Stromal cell of bone marrow (primary cell): ENCODE measurements around the gene NHERF1.

Experiments
- DNase-seq: peaks from one replicate; pipeline ENCODE4 v3.0.0-alpha.2; 2012; ENCODE audit warnings: low read depth

The NHERF1 gene

GRCh38 chr17:74808714-74809430 is 60.4 kb downstream of the NHERF1 start:
- DNase-seq, result no peak

- DNase-seq, result no peak
Measured at GRCh38 chr17:74810699-74811485, 62.5 kb downstream of the NHERF1 start.

DNA sequence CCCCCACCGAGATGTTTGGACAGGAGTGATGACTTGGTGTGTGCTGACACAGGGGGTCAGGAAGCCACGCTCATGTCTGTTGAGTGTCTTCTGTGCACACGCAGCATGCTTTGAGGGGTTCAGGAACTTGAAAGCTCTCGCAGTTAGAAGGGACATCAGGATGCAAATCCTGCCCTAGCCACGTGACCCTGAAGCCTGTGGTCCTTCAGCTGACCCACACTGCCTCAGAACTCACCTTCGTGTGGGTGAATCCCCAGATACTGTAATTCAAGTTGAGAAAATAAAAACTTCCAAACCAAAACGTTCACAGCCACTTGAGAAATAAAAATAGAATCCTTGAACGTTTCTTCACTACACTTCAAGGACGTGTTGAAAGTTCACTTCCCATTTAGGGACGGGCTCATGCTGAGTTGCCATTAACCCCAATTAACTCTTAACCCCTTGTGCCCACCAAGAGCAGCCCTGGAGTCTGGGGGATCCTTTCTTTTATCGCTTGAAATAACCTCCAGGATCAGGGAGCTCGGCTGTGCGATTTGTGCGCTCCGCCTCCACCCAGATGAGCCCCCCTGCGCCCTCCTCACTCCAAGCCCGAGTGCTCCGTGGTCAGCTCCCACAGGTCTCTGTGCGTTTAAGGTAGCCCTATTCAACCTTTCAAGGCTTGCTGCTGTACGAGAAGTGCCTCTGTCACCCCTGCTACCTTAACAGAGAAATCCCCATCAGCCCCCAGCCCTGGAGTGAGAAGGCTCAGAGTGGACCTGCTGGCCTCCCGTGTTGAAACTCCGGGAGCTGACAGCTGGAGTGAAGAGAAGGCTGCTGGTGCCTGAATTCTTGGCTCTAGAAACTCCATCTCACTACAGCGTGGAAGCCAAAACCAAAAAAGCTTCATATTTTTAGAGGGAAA is 63.9 kb downstream of the NHERF1 start:
- DNase-seq, result no peak

GRCh38 chr17:74814453-74814852 is 66.0 kb downstream of the NHERF1 start:
- no peak for DNase-seq

- no peak for DNase-seq
Measured at GRCh38 chr17:74815067-74815466, 66.6 kb downstream of the NHERF1 start.

GRCh38 chr17:74815550-74816370 is 67.3 kb downstream of the NHERF1 start:
- DNase-seq, result no peak

DNA sequence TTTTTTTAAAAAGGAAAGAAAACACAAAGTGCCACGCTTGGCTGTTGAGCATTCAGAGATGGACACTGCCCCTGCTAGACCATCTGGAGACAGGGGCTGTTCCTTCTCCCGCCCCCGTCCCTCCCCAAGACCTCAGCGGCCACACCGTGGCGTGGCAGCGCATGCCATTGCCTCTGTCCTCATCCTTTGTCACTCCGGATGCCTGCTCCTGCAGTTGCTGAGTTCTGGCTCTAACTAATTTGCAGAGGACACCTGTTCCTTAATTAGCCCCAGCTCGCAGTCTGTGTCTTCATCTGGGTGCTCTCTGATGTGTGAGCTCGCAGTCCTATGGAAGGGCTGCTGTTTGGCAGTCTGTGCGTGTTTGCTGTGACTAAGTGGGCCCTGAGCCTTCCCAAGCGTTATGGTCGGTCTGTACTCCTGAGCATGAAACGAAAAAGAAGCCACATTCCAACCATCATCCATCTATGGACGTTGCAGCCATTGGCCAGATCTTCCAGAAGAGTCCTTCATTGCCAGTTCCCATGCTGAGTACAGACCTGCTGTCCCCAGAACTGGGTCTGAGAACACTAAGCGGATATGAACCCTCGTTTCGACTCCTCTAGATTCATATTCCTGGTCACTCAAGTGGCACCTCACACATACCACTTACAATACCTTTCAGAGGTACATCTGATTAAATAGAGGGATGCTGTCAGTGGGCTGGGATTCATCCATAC is 68.6 kb downstream of the NHERF1 start:
- no peak for DNase-seq

GRCh38 chr17:74818291-74818938 is 70.0 kb downstream of the NHERF1 start:
- no peak for DNase-seq
